Measurements from ENCODE around the gene FMNL3. TPM values are rescaled to one million over a fixed set of nuclear protein-coding genes. Genes with fewer than 3 reads are reported as not detected.
A peak's percentile ranks its signal among the peaks of the same experiment; 100 is the strongest.

FMNL3 gene
- total RNA-seq, 1 donor from 2014 or later, result 84.3 TPM

GRCh38 chr12:49702676-49703215 lies 4.5 kb downstream of the FMNL3 start:
- intact Hi-C loops (cut with micrococcal nuclease), result no loop called here

GRCh38 chr12:49702009-49702408 lies 5.2 kb downstream of the FMNL3 start:
- ChIA-PET CTCF (interaction anchor here (1.6 to 17.1 kb wide), 2 partner anchors 11 to 60 kb away, joined by 5 to 284 read pairs; no protein-coding TSS in a partner anchor), POLR2A (interaction anchor here (0.6 to 7.1 kb wide), 6 partner anchors 14 to 61 kb away, joined by 3 to 265 read pairs (median 5); no protein-coding TSS in a partner anchor)
- peak overlapping the region; percentile 70 for H3K27ac Mint-ChIP-seq
- no peak for TF ChIP-seq CTCF (IDR thresholded peaks at IDR 0.05)
- no peak for ATAC-seq (ENCODE audit: low read depth)
- H3K4me3 Mint-ChIP-seq, result peak overlapping the region; percentile 11
- intact Hi-C loops (cut with micrococcal nuclease), result no loop called here
- DNase-seq, result no peak
- H3K9me3 Mint-ChIP-seq, result no peaks in the 10 kb centered on the region
- peaks cover 87% of the 10 kb centered on the region for H3K4me1 Mint-ChIP-seq
- peaks cover 14% of the 10 kb centered on the region for H3K36me3 Mint-ChIP-seq (ENCODE audit: low read depth)
- H3K27me3 Mint-ChIP-seq, result no peaks in the 10 kb centered on the region

More at GRCh38 chr12:49702676-49703215, 4.5 kb downstream of the FMNL3 start:
- Mint-ChIP-seq H3K4me1 (peaks cover 83% of the 10 kb centered on the region), H3K9me3 (no peaks in the 10 kb centered on the region), H3K36me3 (ENCODE audit: low read depth) (peaks cover 14% of the 10 kb centered on the region), H3K27ac (peak overlapping the region; percentile 81), H3K27me3 (no peaks in the 10 kb centered on the region), H3K4me3 (peak overlapping the region; percentile 68)
- ATAC-seq (ENCODE audit: low read depth) (no peak), DNase-seq (no peak)
- TF ChIP-seq CTCF (IDR thresholded peaks at IDR 0.05), result no peak
- ChIA-PET POLR2A (interaction anchor here (0.6 to 7.1 kb wide), 11 partner anchors 12 to 62 kb away, joined by 3 to 265 read pairs (median 7); partner anchors contain the start of gene TMBIM6), CTCF (interaction anchor here (0.6 to 17.1 kb wide), 9 partner anchors 12 to 1666 kb away, joined by 3 to 284 read pairs (median 4); partner anchors contain the start of gene TMBIM6)

- peak overlapping the region; percentile 96 for H3K27ac Mint-ChIP-seq
- intact Hi-C loops (cut with micrococcal nuclease), result loop anchor here (1.0 to 2.0 kb wide), 6 partner anchors 8 to 332 kb away; partner anchors contain the start of genes FMNL3 and SPATS2
- ChIA-PET POLR2A (interaction anchor here (0.5 to 3.4 kb wide), 11 partner anchors 8 to 136 kb away, joined by 3 to 19 read pairs (median 11); partner anchors contain the start of genes FMNL3 and TMBIM6), CTCF (interaction anchor here (0.7 to 1.3 kb wide), 3 partner anchors 19 to 55 kb away, joined by 3 to 5 read pairs (median 4); no protein-coding TSS in a partner anchor)
- peaks cover 83% of the 10 kb centered on the region for H3K4me1 Mint-ChIP-seq
- H3K4me3 Mint-ChIP-seq, result peak overlapping the region; percentile 84
- ATAC-seq (ENCODE audit: low read depth) (peak; percentile 82), DNase-seq (peak; percentile 57)
- H3K27me3 Mint-ChIP-seq, result no peaks in the 10 kb centered on the region
- TF ChIP-seq CTCF (IDR thresholded peaks at IDR 0.05), result no peak
- H3K9me3 Mint-ChIP-seq, result no peaks in the 10 kb centered on the region
- peaks cover 6% of the 10 kb centered on the region for H3K36me3 Mint-ChIP-seq (ENCODE audit: low read depth)
Measured at GRCh38 chr12:49698619-49699545, 8.3 kb downstream of the FMNL3 start.

DNA sequence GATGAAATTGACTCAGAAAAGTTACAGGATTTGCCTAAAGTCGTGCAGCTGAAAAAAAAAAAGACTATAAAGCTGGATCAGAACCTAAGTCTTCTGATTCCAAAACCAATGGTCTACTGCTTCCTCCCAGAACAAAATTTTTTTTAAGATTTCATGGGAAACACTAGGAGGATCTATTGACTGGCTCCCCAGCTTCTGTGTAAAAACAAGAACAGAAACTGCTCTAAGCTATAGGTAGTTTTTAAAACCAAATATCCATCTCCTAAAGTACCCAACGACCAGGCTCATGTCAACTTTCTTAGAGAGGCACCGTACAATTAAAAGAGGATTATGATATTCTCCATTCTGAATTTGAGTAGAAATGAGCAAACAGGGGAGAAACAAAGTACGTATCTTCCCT lies 9.4 kb downstream of the FMNL3 start:
- H3K27me3 Mint-ChIP-seq, result no peaks in the 10 kb centered on the region
- H3K9me3 Mint-ChIP-seq, result no peaks in the 10 kb centered on the region
- no peak for TF ChIP-seq CTCF (IDR thresholded peaks at IDR 0.05)
- H3K4me1 Mint-ChIP-seq, result peaks cover 79% of the 10 kb centered on the region
- no peak for DNase-seq
- intact Hi-C loops (cut with micrococcal nuclease), result loop anchor here (2.0 kb wide), 2 partner anchors 53 to 331 kb away; partner anchors contain the start of gene SPATS2
- peak overlapping the region; percentile 60 for H3K27ac Mint-ChIP-seq
- peaks cover 4% of the 10 kb centered on the region for H3K36me3 Mint-ChIP-seq (ENCODE audit: low read depth)
- ChIA-PET CTCF (interaction anchor here (0.6 to 1.3 kb wide), 3 partner anchors 27 to 60 kb away, joined by 3 to 5 read pairs (median 3); no protein-coding TSS in a partner anchor), POLR2A (interaction anchor here (0.9 to 3.4 kb wide), 7 partner anchors 9 to 44 kb away, joined by 3 to 19 read pairs (median 14); partner anchors contain the start of genes FMNL3 and TMBIM6)
- ATAC-seq (ENCODE audit: low read depth), result no peak
- H3K4me3 Mint-ChIP-seq, result peak overlapping the region; percentile 84

Data from activated B cell treated with CpG ODN at 0.5 μM for 24 hours (primary cell).